OCI-LY3 (cell line): ENCODE results near the gene PPP6R2.

ENCODE experiments used
- H2AFZ ChIP-seq: fragments of 200-600, 300-600 bp; shearing (Covaris generic); 2 replicates; pipeline ENCODE4 v1.6.0; 2014; ENCODE audit warnings: antibody characterized with exemption, low read depth, low read length
- H3K27ac ChIP-seq: fragments of 200-600, 300-600 bp; sonication (generic); 2 replicates; pipeline ENCODE4 v1.5.1; 2014; ENCODE audit warnings: mild to moderate bottlenecking, low read length, moderate library complexity, mixed read lengths
- H3K27me3 ChIP-seq: fragments of 200-600, 300-600 bp; sonication (generic); 2 replicates; pipeline ENCODE4 v1.6.1; 2014; ENCODE audit warnings: low read depth, low read length, mixed read lengths
- H3K36me3 ChIP-seq: fragments of 200-600, 300-600 bp; sonication (generic); replicated peaks from 2 replicates; pipeline ENCODE3; 2014; ENCODE audit warnings: low read depth, low read length, mixed read lengths
- H3K4me1 ChIP-seq: fragments of 300-600, 200-600 bp; sonication (generic); 2 replicates; pipeline ENCODE4 v1.6.1; 2014; ENCODE audit warnings: low read length, mixed read lengths
- H3K4me2 ChIP-seq: fragments of 200-600, 300-600 bp; sonication (generic); 2 replicates; pipeline ENCODE4 v1.6.1; 2014; ENCODE audit warnings: low read length, mixed read lengths
- H3K4me3 ChIP-seq: fragments of 300-600, 200-600 bp; sonication (generic); 2 replicates; pipeline ENCODE4 v1.5.1; 2014; ENCODE audit warnings: antibody characterized with exemption, mild to moderate bottlenecking, low read length, moderate library complexity
- H3K79me2 ChIP-seq: fragments of 300-600, 200-600 bp; shearing (Covaris generic); 2 replicates; pipeline ENCODE4 v1.6.1; 2014; ENCODE audit warnings: mild to moderate bottlenecking, low read length, mixed read lengths
- H3K9ac ChIP-seq: fragments of 300-600, 200-600 bp; shearing (Covaris generic); 2 replicates; pipeline ENCODE4 v1.6.0; 2014; ENCODE audit warnings: mild to moderate bottlenecking, low read length, moderate library complexity
- H3K9me3 ChIP-seq: fragments of 200-600, 300-600 bp; shearing (Covaris generic); 2 replicates; pipeline ENCODE4 v1.6.1; 2014; ENCODE audit warnings: low read length, mixed read lengths; ENCODE audit not compliant: insufficient read depth
- H4K20me1 ChIP-seq: fragments of 200-600, 300-600 bp; sonication (generic); 2 replicates; pipeline ENCODE4 v1.6.1; 2016; ENCODE audit warnings: low read length, mixed read lengths; ENCODE audit not compliant: insufficient read depth
- EZH2phosphoT487 ChIP-seq: fragments of 200-600 bp; shearing (Covaris generic); IDR thresholded peaks from 2 replicates; pipeline ENCODE4 v1.6.1; 2018; ENCODE audit warnings: antibody characterized with exemption, mixed run types, low read depth
- TF ChIP-seq, protein P1 (sequence below): fragments of 200-600, 300-600 bp; sonication (generic); IDR thresholded peaks from 2 replicates; pipeline ENCODE4 v1.5.1; 2014; ENCODE audit warnings: antibody characterized with exemption, low read length, low read depth

PPP6R2 gene

DNA sequence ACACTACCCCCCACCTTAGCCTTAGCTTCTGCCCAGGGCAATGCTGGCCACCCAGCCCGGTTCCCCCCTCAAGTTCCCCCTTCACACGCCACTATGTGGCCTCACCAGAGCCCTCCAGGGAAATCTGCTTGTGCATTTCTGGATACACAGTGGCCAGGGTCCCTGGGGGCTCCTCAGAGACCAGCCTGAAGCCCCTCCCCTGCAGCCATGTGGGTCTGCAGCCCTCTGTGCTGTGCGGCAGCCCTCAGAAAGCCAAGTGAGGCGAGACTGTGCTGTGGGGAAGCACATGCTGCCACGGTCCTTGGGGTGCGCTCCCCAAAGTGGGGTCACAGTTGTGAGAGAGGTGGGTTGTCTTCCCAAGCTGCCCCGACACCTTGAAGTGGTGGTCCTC lies 33.5 kb upstream of the PPP6R2 start:
- H3K79me2 ChIP-seq: peaks cover 26% of the 10 kb centered on the region
- H4K20me1 ChIP-seq: no peaks in the 10 kb centered on the region
- no peak for TF ChIP-seq EZH2phosphoT487
- TF ChIP-seq, protein P1, sequence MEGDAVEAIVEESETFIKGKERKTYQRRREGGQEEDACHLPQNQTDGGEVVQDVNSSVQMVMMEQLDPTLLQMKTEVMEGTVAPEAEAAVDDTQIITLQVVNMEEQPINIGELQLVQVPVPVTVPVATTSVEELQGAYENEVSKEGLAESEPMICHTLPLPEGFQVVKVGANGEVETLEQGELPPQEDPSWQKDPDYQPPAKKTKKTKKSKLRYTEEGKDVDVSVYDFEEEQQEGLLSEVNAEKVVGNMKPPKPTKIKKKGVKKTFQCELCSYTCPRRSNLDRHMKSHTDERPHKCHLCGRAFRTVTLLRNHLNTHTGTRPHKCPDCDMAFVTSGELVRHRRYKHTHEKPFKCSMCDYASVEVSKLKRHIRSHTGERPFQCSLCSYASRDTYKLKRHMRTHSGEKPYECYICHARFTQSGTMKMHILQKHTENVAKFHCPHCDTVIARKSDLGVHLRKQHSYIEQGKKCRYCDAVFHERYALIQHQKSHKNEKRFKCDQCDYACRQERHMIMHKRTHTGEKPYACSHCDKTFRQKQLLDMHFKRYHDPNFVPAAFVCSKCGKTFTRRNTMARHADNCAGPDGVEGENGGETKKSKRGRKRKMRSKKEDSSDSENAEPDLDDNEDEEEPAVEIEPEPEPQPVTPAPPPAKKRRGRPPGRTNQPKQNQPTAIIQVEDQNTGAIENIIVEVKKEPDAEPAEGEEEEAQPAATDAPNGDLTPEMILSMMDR: no peak
- no peak overlapping the region for H3K27ac ChIP-seq
- no peaks in the 10 kb centered on the region for H3K27me3 ChIP-seq
- H3K9me3 ChIP-seq: no peaks in the 10 kb centered on the region
- no peak overlapping the region for H2AFZ ChIP-seq
- H3K4me2 ChIP-seq: no peak overlapping the region
- H3K9ac ChIP-seq: no peak overlapping the region
- H3K36me3 ChIP-seq: no peaks in the 10 kb centered on the region
- no peak overlapping the region for H3K4me3 ChIP-seq
- peaks cover 22% of the 10 kb centered on the region for H3K4me1 ChIP-seq

DNA sequence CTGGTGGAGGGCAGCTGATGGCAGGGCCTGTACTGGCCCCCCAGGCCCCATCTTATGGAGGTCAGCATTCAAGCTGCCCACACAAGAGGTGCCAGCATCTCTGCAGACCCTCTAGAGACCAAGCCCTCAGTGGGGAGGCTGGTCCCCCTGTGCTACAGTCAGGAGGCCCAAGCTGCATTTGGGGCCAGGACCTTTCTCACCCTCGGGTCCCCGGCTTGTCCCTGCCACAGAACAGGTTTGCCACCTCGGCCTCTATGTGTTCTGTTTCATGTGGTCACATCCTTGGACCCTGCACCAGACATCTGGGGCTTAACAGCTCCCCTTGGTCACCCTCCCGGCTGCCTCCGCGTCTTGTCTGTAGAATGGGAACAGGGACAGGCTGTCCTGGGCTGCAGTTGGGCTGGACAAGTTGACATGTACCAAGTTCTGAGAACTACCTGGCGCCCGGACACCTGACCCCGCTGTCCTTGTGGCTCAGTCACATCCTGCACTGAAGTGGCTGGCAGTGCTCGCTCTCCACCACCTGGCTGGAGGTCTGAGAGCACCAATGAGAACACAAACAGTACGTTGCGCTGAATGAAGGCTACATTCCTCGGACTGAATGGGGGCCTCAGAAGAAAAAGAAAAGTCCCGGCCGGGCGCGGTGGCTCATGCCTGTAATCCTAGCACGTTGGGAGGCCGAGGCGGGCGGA lies 33.0 kb upstream of the PPP6R2 start:
- Histone ChIP-seq H3K27ac (no peak overlapping the region), H3K4me1 (peaks cover 22% of the 10 kb centered on the region), H2AFZ (no peak overlapping the region), H3K9ac (no peak overlapping the region), H3K79me2 (peaks cover 21% of the 10 kb centered on the region), H4K20me1 (no peaks in the 10 kb centered on the region), H3K9me3 (no peaks in the 10 kb centered on the region), H3K4me3 (no peak overlapping the region), H3K4me2 (no peak overlapping the region), H3K27me3 (no peaks in the 10 kb centered on the region), H3K36me3 (no peaks in the 10 kb centered on the region)
- TF ChIP-seq, protein P1: no peak
- TF ChIP-seq EZH2phosphoT487: no peak

DNA sequence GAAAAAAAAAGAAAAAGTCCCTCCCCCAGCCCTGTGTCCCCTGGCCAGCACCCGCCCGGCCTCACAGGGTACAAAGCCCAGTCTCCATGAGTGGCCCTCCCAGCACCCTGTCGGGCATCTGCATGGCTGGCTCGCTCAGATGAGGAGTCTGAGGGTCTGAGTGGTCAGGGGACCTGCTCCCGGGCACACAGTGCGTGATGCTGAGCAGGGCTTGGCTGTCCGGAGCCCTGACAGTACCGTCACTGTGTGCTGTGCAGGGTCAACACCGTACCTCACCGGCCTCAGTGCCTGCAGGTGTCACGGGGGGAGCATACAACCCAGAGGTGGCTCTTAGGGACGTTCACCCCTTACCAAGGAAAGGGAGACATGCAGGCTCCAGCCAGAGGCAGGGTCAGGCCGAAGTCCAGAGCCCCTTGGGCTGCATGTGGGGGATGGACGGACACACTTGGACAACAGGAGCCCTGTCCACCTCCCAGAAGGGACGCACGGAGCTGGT lies 32.1 kb upstream of the PPP6R2 start:
- Histone ChIP-seq H3K4me2 (no peak overlapping the region), H3K9me3 (no peaks in the 10 kb centered on the region), H3K79me2 (peaks cover 12% of the 10 kb centered on the region), H4K20me1 (no peaks in the 10 kb centered on the region), H3K36me3 (no peaks in the 10 kb centered on the region), H3K27me3 (no peaks in the 10 kb centered on the region), H3K4me1 (peaks cover 21% of the 10 kb centered on the region), H3K4me3 (no peak overlapping the region), H3K27ac (no peak overlapping the region), H3K9ac (no peak overlapping the region), H2AFZ (no peak overlapping the region)
- TF ChIP-seq EZH2phosphoT487: no peak

DNA sequence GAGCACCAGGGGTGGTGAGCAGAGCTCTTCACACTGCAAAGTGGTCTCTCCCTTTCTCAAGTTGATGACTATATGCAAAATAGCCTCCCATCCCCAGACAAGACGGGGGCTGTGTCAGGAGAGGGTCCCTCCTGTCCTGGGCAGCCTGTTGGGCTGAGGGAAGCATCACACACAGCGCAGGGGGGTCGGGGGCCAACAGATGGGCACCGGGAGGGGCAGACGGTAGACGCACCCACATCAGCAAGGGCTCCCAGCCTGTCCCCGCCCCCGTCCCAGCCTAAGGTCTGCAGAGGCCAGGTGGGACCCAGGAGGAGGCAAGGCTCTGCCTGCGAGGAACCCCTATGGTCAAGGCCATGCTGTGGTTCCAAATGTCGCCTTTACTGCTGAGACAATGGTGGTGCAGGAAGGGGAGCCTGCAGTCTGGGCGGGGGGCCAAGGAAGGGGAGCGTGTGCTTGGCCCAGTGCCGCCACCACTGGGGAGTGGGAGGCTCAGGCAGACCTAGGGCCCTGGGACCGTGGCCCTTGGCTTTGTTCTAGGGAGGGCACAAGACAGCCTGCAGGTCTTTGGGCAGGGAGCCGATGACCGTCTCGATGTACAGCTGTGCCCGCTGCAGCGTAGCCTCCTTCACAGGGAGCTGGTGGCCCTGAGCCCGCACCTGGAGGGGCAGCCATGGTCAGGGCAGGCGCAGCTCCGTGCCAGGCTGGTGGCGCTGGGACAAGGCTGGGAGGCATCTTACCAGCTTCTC lies 31.3 kb upstream of the PPP6R2 start:
- H3K4me2 ChIP-seq: no peak overlapping the region
- no peak overlapping the region for H3K9ac ChIP-seq
- H3K27me3 ChIP-seq: no peaks in the 10 kb centered on the region
- no peak overlapping the region for H3K27ac ChIP-seq
- no peak overlapping the region for H2AFZ ChIP-seq
- no peak overlapping the region for H3K4me3 ChIP-seq
- H4K20me1 ChIP-seq: no peaks in the 10 kb centered on the region
- no peaks in the 10 kb centered on the region for H3K9me3 ChIP-seq
- H3K36me3 ChIP-seq: no peaks in the 10 kb centered on the region
- peaks cover 21% of the 10 kb centered on the region for H3K4me1 ChIP-seq
- peaks cover 5% of the 10 kb centered on the region for H3K79me2 ChIP-seq
- TF ChIP-seq EZH2phosphoT487: no peak
- TF ChIP-seq, protein P1: no peak
